AG09309 (cell line): ENCODE data around the gene TMTC1.

Experiments used
- DNase-seq: peaks from one replicate; pipeline ENCODE4 v3.0.0-alpha.2; 2010; ENCODE audit warnings: low read depth
- H3K4me3 ChIP-seq: 2 replicates; pipeline ENCODE4 v1.5.1; 2011; ENCODE audit warnings: mild to moderate bottlenecking, low read depth, low read length, moderate library complexity; ENCODE audit not compliant: control insufficient read depth
- CTCF ChIP-seq: IDR thresholded peaks from 2 replicates; pipeline ENCODE4 v1.5.1; 2011; ENCODE audit warnings: mild to moderate bottlenecking, low read depth, low read length, inconsistent platforms; ENCODE audit not compliant: insufficient read depth, control insufficient read depth; ENCODE audit errors: missing control alignments

Gene TMTC1

DNA sequence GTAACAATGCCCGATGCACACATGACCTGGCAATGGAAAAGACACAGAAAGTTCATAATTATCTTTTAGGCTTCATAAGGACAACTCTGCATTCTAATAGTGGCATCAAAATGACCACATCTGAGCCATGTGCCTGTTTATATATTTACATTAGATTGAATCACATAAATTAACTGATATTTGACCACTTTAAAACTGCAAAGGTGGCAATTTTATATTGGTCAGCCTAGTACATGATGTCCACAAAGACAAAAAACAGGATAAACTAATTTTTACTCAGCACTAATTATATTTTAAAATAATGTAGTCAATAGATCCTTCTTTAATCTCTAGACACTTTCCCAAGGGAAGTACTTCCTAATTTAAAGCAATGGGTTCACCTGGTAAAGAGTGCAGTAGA lies 274.2 kb downstream of the TMTC1 start:
- DNase-seq = no peak
- no peak overlapping the region for H3K4me3 ChIP-seq

GRCh38 chr12:29508949-29509348 lies 274.8 kb downstream of the TMTC1 start:
- TF ChIP-seq CTCF = no peak
- no peak overlapping the region for H3K4me3 ChIP-seq
- no peak for DNase-seq

More for the DNA sequence above, 274.2 kb downstream of the TMTC1 start:
- no peak for TF ChIP-seq CTCF

- TF ChIP-seq CTCF = no peak
- no peak for DNase-seq
- no peak overlapping the region for H3K4me3 ChIP-seq
These were observed 278.6 kb downstream of the TMTC1 start for GRCh38 chr12:29505122-29505521.

DNA sequence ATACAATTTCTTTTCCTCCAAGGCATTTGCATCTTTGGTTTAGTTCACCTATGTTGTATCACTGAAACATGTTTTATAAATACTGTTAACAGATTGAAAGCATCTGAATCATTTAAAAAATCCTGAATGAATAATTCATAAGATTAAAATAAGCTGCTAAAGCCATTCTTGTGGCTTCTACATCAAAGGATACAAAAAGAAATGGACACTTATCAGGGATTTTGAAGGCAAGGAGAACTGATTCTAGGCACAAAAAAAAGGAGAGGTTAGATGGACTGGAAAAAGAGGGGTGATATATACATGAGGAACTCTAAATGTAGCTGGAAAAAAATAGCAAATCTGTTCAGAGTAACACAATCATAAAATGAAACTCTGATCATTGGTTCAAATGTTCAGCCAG lies 280.5 kb downstream of the TMTC1 start:
- no peak for DNase-seq
- TF ChIP-seq CTCF = no peak

GRCh38 chr12:29499235-29499634 lies 284.5 kb downstream of the TMTC1 start:
- no peak overlapping the region for H3K4me3 ChIP-seq
- no peak for DNase-seq
- no peak for TF ChIP-seq CTCF

More for the DNA sequence above, 280.5 kb downstream of the TMTC1 start:
- H3K4me3 ChIP-seq = no peak overlapping the region

DNA sequence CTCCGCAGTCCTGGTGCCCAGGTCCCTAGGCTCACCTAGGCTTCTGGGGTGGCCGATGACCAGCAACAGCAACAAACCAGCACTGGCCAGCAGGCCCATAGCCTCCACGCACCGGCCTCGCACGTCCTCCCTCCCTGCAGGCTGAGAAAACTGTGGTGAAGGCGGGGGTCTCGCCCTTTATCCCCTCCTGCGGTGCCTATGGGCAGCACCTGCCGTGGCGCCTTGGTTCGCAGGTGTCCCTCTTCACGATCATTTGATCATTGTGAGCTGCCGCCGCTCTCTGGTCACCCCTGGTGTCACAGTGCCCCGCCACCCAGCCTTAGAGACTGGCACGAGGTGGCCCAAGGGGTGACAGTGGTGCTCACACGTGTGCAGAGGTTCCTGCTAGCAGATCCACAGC lies 286.2 kb downstream of the TMTC1 start, which contains the start of gene OVCH1:
Gene OVCH1, minus strand, starts transcription at position 99 of the 400 bp plus-strand sequence. Its CDS starts 0 bp downstream, at position 99.
- H3K4me3 ChIP-seq = no peak within 1 kb of the TSS
- DNase-seq = no peak
- no peak for TF ChIP-seq CTCF

DNA sequence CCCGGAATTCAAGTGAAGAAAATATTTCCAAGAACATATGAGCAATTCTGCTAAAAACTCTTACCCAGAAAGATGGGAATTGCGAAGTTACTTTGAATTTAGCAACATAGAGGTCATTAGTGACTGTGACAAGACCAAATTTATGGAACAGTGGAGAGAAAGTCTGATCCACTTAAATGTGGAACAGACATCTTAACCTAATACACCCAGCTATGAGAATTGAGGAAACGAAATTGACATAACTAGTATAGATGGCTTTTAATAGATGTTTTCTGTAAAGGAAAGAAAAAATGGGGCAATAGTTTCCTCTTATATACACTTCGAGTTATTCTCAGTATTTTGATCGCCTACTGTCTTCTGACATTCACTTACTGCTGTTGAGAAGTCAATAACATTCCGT lies 290.9 kb downstream of the TMTC1 start:
- TF ChIP-seq CTCF = no peak
- H3K4me3 ChIP-seq = no peak overlapping the region
- DNase-seq = no peak
